Naive B cell (primary cell): ENCODE data around the gene SLC22A14. TPM values are rescaled to one million over a fixed set of nuclear protein-coding genes. Genes with fewer than 3 reads are reported as not detected.
A peak's percentile ranks its signal among the peaks of the same experiment; 100 is the strongest.
"Not testable (repeated sequence)": the region's sequence is repeated elsewhere in the genome, so short reads cannot be mapped to it uniquely, and the experiment has no call there.

Experiments used
- ATAC-seq, 2 donors: fragments of 150-1000 bp; cut with Tn5 transposase; 2 replicates each; pipeline ENCODE4 v1.10.0; 2021; ENCODE audit warnings: low read depth in 2 of 2, mild to moderate bottlenecking in 2 of 2, moderate library complexity in 2 of 2
- DNase-seq: peaks from one replicate; pipeline ENCODE4 v3.0.0; 2022
- H3K27ac Mint-ChIP-seq, 6 donors: one replicate each; pipeline ENCODE4 v1.8.0; 2020 to 2022; ENCODE audit warnings: mild to moderate bottlenecking in 6 of 6, mixed read lengths in 6 of 6, moderate library complexity in 5 of 6, inconsistent platforms in 2 of 6
- H3K27me3 Mint-ChIP-seq, 3 donors: one replicate each; pipeline ENCODE4 v1.8.0; 2021 to 2022; ENCODE audit warnings: mixed read lengths in 3 of 3, mild to moderate bottlenecking in 1 of 3
- H3K36me3 Mint-ChIP-seq, 2 donors: one replicate each; pipeline ENCODE4 v1.8.0; 2020 to 2022; ENCODE audit warnings: mixed read lengths in 2 of 2, inconsistent platforms in 1 of 2, mild to moderate bottlenecking in 1 of 2
- H3K4me1 Mint-ChIP-seq, 3 donors: one replicate each; pipeline ENCODE4 v1.8.0; 2020 to 2022; ENCODE audit warnings: mixed read lengths in 3 of 3, inconsistent platforms in 1 of 3, mild to moderate bottlenecking in 1 of 3, moderate library complexity in 1 of 3
- H3K4me3 Mint-ChIP-seq, 8 donors: one replicate each; pipeline ENCODE4 v1.8.0; 2020 to 2022; ENCODE audit warnings: mild to moderate bottlenecking in 8 of 8, mixed read lengths in 8 of 8, moderate library complexity in 8 of 8, inconsistent platforms in 2 of 8
- H3K9me3 Mint-ChIP-seq, 7 donors: one replicate each; pipeline ENCODE4 v1.8.0; 2020 to 2022; ENCODE audit warnings: mixed read lengths in 7 of 7, mild to moderate bottlenecking in 5 of 7, inconsistent platforms in 2 of 7, moderate library complexity in 1 of 7
- polyA plus RNA-seq, 6 donors: library from polyadenylated mRNA; unstranded; fragments of 300-500 nt; fragmentation: Illumina TruSeq; gene quantifications; one replicate each; pipeline ENCODE4 v1.2.3, GENCODE V29; 2021; ENCODE audit warnings: low read depth in 6 of 6

Gene SLC22A14
- polyA plus RNA-seq, 6 donors from 2014 or later = not detected

GRCh38 chr3:38311941-38312340 is 29.8 kb downstream of the SLC22A14 start:
- Mint-ChIP-seq H3K4me1 (no peaks in the 10 kb centered on the region), H3K9me3 (no peaks in the 10 kb centered on the region), H3K27ac (peak overlapping the region in 1 of 6 donors; percentile 41)

GRCh38 chr3:38312356-38312755 is 30.3 kb downstream of the SLC22A14 start:
- no peaks in the 10 kb centered on the region for H3K9me3 Mint-ChIP-seq
- no peaks in the 10 kb centered on the region for H3K36me3 Mint-ChIP-seq
- no peak for ATAC-seq
- no peak overlapping the region for H3K27ac Mint-ChIP-seq
- H3K27me3 Mint-ChIP-seq = peaks cover 0 to 30% (median 17%) of the 10 kb centered on the region in 3 donors
- no peaks in the 10 kb centered on the region for H3K4me1 Mint-ChIP-seq
- DNase-seq = no peak
- H3K4me3 Mint-ChIP-seq = no peak overlapping the region

More at GRCh38 chr3:38311941-38312340, 29.8 kb downstream of the SLC22A14 start:
- H3K36me3 Mint-ChIP-seq = no peaks in the 10 kb centered on the region
- no peak for DNase-seq
- ATAC-seq = no peak
- peaks cover 0 to 30% (median 17%) of the 10 kb centered on the region in 3 donors for H3K27me3 Mint-ChIP-seq
- H3K4me3 Mint-ChIP-seq = no peak overlapping the region

- Mint-ChIP-seq H3K9me3 (no peaks in the 10 kb centered on the region), H3K27ac (no peak overlapping the region), H3K36me3 (no peaks in the 10 kb centered on the region), H3K4me3 (no peak overlapping the region), H3K27me3 (peaks cover 0 to 28% (median 17%) of the 10 kb centered on the region in 3 donors), H3K4me1 (no peaks in the 10 kb centered on the region)
- no peak for ATAC-seq
- DNase-seq = no peak
Observed at GRCh38 chr3:38313263-38313662, 31.2 kb downstream of the SLC22A14 start.

- Mint-ChIP-seq H3K27ac (no peak overlapping the region), H3K4me3 (no peak overlapping the region)
Observed at GRCh38 chr3:38313695-38314094, 31.6 kb downstream of the SLC22A14 start.

GRCh38 chr3:38314112-38314763 is 32.1 kb downstream of the SLC22A14 start:
- DNase-seq (no peak), ATAC-seq (no peak)
- Mint-ChIP-seq H3K27ac (no peak overlapping the region), H3K9me3 (no peaks in the 10 kb centered on the region), H3K4me3 (no peak overlapping the region), H3K4me1 (no peaks in the 10 kb centered on the region), H3K36me3 (no peaks in the 10 kb centered on the region), H3K27me3 (peaks cover 0 to 18% (median 12%) of the 10 kb centered on the region in 3 donors)

More at GRCh38 chr3:38313695-38314094, 31.6 kb downstream of the SLC22A14 start:
- Mint-ChIP-seq H3K9me3 (no peaks in the 10 kb centered on the region), H3K4me1 (no peaks in the 10 kb centered on the region), H3K36me3 (no peaks in the 10 kb centered on the region), H3K27me3 (peaks cover 0 to 24% (median 17%) of the 10 kb centered on the region in 3 donors)
- ATAC-seq = no peak
- DNase-seq = no peak

- no peak for DNase-seq
- no peaks in the 10 kb centered on the region for H3K4me1 Mint-ChIP-seq
- no peak overlapping the region for H3K27ac Mint-ChIP-seq
- H3K36me3 Mint-ChIP-seq = no peaks in the 10 kb centered on the region
- no peak overlapping the region for H3K4me3 Mint-ChIP-seq
- ATAC-seq = no peak
- peaks cover 0 to 12% (median 7%) of the 10 kb centered on the region in 3 donors for H3K27me3 Mint-ChIP-seq
- no peaks in the 10 kb centered on the region for H3K9me3 Mint-ChIP-seq
Observed at GRCh38 chr3:38314764-38315487, 32.8 kb downstream of the SLC22A14 start.

- peaks cover 0 to 3% (median 0%) of the 10 kb centered on the region in 7 donors for H3K9me3 Mint-ChIP-seq
- ATAC-seq (no peak), DNase-seq (no peak)
- H3K36me3 Mint-ChIP-seq = no peaks in the 10 kb centered on the region
- H3K4me3 Mint-ChIP-seq = no peak overlapping the region
- H3K27me3 Mint-ChIP-seq = peaks cover 0 to 12% (median 7%) of the 10 kb centered on the region in 3 donors
- no peak overlapping the region for H3K27ac Mint-ChIP-seq
- no peaks in the 10 kb centered on the region for H3K4me1 Mint-ChIP-seq
Observed at GRCh38 chr3:38315488-38316230, 33.6 kb downstream of the SLC22A14 start.

GRCh38 chr3:38316356-38317191 is 34.5 kb downstream of the SLC22A14 start:
- ATAC-seq = no peak

GRCh38 chr3:38317192-38317759 is 35.2 kb downstream of the SLC22A14 start:
- peaks cover 0 to 11% (median 6%) of the 10 kb centered on the region in 3 donors for H3K27me3 Mint-ChIP-seq
- no peaks in the 10 kb centered on the region for H3K36me3 Mint-ChIP-seq
- H3K4me3 Mint-ChIP-seq = no peak overlapping the region
- DNase-seq (no peak), ATAC-seq (no peak)
- peak overlapping the region in 1 of 6 donors; percentile 27 for H3K27ac Mint-ChIP-seq
- H3K9me3 Mint-ChIP-seq = peaks cover 2 to 19% (median 7%) of the 10 kb centered on the region in 7 donors
- H3K4me1 Mint-ChIP-seq = no peaks in the 10 kb centered on the region

More at GRCh38 chr3:38316356-38317191, 34.5 kb downstream of the SLC22A14 start:
- Mint-ChIP-seq H3K4me3 (no peak overlapping the region), H3K27me3 (peaks cover 0 to 12% (median 7%) of the 10 kb centered on the region in 3 donors), H3K36me3 (no peaks in the 10 kb centered on the region), H3K9me3 (peaks cover 0 to 12% (median 3%) of the 10 kb centered on the region in 7 donors), H3K27ac (no peak overlapping the region), H3K4me1 (no peaks in the 10 kb centered on the region)
- DNase-seq = no peak

- no peak overlapping the region for H3K4me3 Mint-ChIP-seq
- H3K9me3 Mint-ChIP-seq = peaks cover 2 to 29% (median 11%) of the 10 kb centered on the region in 7 donors
- H3K4me1 Mint-ChIP-seq = no peaks in the 10 kb centered on the region
- H3K27me3 Mint-ChIP-seq = peaks cover 0 to 15% (median 0%) of the 10 kb centered on the region in 3 donors
- H3K36me3 Mint-ChIP-seq = no peaks in the 10 kb centered on the region
- peak overlapping the region in 1 of 6 donors; percentile 14 for H3K27ac Mint-ChIP-seq
- DNase-seq (no peak), ATAC-seq (no peak)
Observed at GRCh38 chr3:38318766-38319671, 36.9 kb downstream of the SLC22A14 start.

GRCh38 chr3:38320638-38321037 is 38.5 kb downstream of the SLC22A14 start:
- H3K4me3 Mint-ChIP-seq, DNase-seq, H3K36me3 Mint-ChIP-seq, H3K27ac Mint-ChIP-seq, H3K4me1 Mint-ChIP-seq, ATAC-seq: not testable (repeated sequence)
- Mint-ChIP-seq H3K27me3 (peaks cover 0 to 28% (median 5%) of the 10 kb centered on the region in 3 donors), H3K9me3 (peaks cover 2 to 30% (median 11%) of the 10 kb centered on the region in 7 donors)

GRCh38 chr3:38323060-38323459 is 41.0 kb downstream of the SLC22A14 start:
- Mint-ChIP-seq H3K27me3 (peaks cover 8 to 41% (median 12%) of the 10 kb centered on the region in 3 donors), H3K36me3 (no peaks in the 10 kb centered on the region), H3K27ac (no peak overlapping the region), H3K4me1 (no peaks in the 10 kb centered on the region), H3K9me3 (peaks cover 2 to 30% (median 13%) of the 10 kb centered on the region in 7 donors), H3K4me3 (no peak overlapping the region)
- DNase-seq (no peak), ATAC-seq (no peak)
